Subcutaneous abdominal adipose tissue (tissue), 5 donors: Measurements from ENCODE around the gene LDB2.
"Not testable (repeated sequence)": the region's sequence is repeated elsewhere in the genome, so short reads cannot be mapped to it uniquely, and the experiment has no call there.

Experiments
- H3K27ac ChIP-seq: one replicate; pipeline ENCODE4 v1.7.0; 2013; ENCODE audit warnings: low read depth, mild to moderate bottlenecking, inconsistent platforms, low read length, moderate library complexity
- H3K27me3 ChIP-seq, 5 donors: one replicate each; pipeline ENCODE4 v1.7.0; 2013; ENCODE audit warnings: low read length in 5 of 5, inconsistent platforms in 1 of 5; ENCODE audit not compliant: control insufficient read depth in 5 of 5, insufficient read depth in 4 of 5
- H3K36me3 ChIP-seq, 5 donors: one replicate each; pipeline ENCODE4 v1.7.0; 2013; ENCODE audit warnings: low read length in 5 of 5; ENCODE audit not compliant: control insufficient read depth in 5 of 5, insufficient read depth in 5 of 5
- H3K4me1 ChIP-seq, 5 donors: one replicate each; pipeline ENCODE4 v1.7.0; 2013; ENCODE audit warnings: low read length in 5 of 5, mild to moderate bottlenecking in 3 of 5, moderate library complexity in 1 of 5; ENCODE audit not compliant: control insufficient read depth in 5 of 5, insufficient read depth in 5 of 5
- H3K4me3 ChIP-seq, 5 donors: one replicate each; pipeline ENCODE4 v1.7.0; 2013; ENCODE audit warnings: low read length in 5 of 5, low read depth in 1 of 5
- H3K9ac ChIP-seq, 5 donors: one replicate each; pipeline ENCODE4 v1.7.0; 2013; ENCODE audit warnings: low read length in 5 of 5, mild to moderate bottlenecking in 4 of 5, moderate library complexity in 3 of 5
- H3K9me3 ChIP-seq, 5 donors: one replicate each; pipeline ENCODE4 v1.7.0; 2013; ENCODE audit warnings: low read length in 5 of 5; ENCODE audit not compliant: control insufficient read depth in 5 of 5
- donor health status: healthy.
- donor health status: healthy.
- donor health status: healthy.
- donor health status: healthy.
- donor health status: healthy.

Gene LDB2

DNA sequence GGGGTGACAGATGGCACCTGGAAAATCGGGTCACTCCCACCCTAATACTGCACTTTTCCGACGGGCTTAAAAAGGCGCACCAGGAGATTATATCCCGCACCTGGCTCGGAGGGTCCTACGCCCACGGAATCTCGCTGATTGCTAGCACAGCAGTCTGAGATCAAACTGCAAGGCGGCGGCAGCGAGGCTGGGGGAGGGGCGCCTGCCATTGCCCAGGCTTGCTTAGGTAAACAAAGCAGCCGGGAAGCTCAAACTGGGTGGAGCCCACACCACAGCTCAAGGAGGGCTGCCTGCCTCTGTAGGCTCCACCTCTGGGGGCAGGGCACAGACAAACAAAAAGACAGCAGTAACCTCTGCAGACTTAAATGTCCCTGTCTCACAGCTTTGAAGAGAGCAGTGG, 341.1 kb downstream of the LDB2 start:
- H3K9ac ChIP-seq, H3K4me1 ChIP-seq, H3K27me3 ChIP-seq, H3K27ac ChIP-seq, H3K4me3 ChIP-seq, H3K9me3 ChIP-seq, H3K36me3 ChIP-seq: not testable (repeated sequence)

DNA sequence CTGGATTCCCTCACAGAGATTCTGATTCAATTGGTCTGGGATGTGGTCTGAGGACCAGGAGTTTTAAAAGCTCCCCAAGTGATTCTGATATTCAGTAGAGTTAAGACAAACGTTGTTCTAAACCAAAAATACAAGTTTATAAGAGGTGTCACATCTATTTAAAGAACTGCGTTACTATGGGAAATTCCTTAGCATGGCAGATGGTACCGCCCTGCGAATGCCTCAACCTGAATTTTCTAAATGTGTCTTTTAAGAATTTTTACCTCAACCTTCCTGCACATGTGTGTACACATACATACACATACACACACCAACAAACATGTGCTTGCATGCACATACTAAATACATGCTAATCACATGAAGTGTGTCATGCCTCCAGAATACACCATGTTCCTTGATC, 343.3 kb downstream of the LDB2 start:
- H3K9me3 ChIP-seq: no peaks in the 10 kb centered on the region
- H3K27ac ChIP-seq: no peak overlapping the region

DNA sequence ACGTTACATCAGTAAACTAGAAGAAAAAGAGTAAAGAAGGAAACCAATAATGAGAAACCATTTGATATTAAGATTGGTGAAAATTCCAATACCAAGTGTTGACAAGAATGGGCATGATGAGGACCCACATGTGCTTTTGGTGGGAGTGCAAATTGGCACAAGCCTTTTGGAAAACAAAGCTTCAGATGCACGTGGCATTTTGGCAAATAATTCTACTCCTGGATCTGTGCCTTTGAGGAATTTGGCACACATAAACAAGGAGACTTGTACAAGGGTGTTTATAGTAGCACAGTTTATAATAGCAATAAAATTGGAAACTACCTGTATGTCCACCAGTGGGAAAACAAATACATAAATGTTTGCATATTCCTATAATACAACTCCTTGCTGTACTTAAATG, 347.9 kb downstream of the LDB2 start:
- no peaks in the 10 kb centered on the region for H3K4me1 ChIP-seq
- no peaks in the 10 kb centered on the region for H3K36me3 ChIP-seq
- H3K4me3 ChIP-seq: no peak overlapping the region
- H3K27ac ChIP-seq: no peak overlapping the region
- H3K9ac ChIP-seq: no peak overlapping the region
- no peaks in the 10 kb centered on the region for H3K27me3 ChIP-seq
- no peaks in the 10 kb centered on the region for H3K9me3 ChIP-seq

More for the DNA sequence above, 343.3 kb downstream of the LDB2 start:
- Histone ChIP-seq H3K27me3 (no peaks in the 10 kb centered on the region), H3K4me1 (no peaks in the 10 kb centered on the region), H3K4me3 (no peak overlapping the region), H3K9ac (no peak overlapping the region), H3K36me3 (no peaks in the 10 kb centered on the region)

DNA sequence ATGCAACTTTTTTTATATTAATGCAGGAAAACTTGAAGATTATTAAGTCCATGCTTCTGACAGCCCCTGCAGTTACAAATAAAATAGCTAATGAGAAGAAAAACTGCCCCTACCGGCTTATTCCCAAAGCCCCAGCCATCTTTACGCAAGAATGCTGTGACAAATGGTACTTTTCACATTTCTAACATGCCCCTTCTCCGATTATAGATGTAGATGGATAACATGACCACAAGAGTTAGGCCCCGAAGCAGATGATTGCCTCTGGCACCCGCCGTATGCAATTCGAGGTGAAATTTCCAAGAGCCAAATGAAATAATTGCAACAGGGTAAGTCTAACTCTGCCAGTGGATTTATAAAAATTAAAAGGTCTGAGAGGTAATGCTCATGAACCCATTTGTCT, 352.8 kb downstream of the LDB2 start:
- Histone ChIP-seq H3K9ac (no peak overlapping the region), H3K4me3 (no peak overlapping the region), H3K36me3 (no peaks in the 10 kb centered on the region), H3K9me3 (no peaks in the 10 kb centered on the region), H3K4me1 (peaks cover 0 to 6% (median 0%) of the 10 kb centered on the region in 5 donors), H3K27me3 (no peaks in the 10 kb centered on the region), H3K27ac (no peak overlapping the region)

DNA sequence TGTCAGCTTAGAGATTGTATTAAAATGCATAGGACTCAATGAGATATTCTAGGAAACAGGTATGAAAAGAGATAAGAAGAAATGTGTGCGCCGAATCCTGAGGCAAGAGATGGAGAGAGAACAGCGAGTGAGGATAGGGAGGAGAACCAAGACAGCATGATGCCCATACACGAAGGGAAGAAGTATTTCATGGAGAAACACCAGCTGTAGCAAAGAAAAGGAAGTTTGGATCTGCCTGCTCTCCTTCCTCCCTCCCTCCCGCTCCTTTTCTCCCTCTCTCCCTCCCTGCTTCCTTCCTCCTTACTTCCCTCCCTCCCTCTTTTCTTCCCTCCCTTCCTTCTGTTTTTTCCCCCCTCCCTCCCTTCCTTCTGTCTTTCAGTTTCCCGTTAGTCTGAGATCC, 353.6 kb downstream of the LDB2 start:
- H3K9me3 ChIP-seq: no peaks in the 10 kb centered on the region
- H3K27ac ChIP-seq: no peak overlapping the region
- no peaks in the 10 kb centered on the region for H3K27me3 ChIP-seq
- H3K9ac ChIP-seq: no peak overlapping the region
- H3K4me1 ChIP-seq: peaks cover 0 to 6% (median 0%) of the 10 kb centered on the region in 5 donors
- no peaks in the 10 kb centered on the region for H3K36me3 ChIP-seq
- no peak overlapping the region for H3K4me3 ChIP-seq

DNA sequence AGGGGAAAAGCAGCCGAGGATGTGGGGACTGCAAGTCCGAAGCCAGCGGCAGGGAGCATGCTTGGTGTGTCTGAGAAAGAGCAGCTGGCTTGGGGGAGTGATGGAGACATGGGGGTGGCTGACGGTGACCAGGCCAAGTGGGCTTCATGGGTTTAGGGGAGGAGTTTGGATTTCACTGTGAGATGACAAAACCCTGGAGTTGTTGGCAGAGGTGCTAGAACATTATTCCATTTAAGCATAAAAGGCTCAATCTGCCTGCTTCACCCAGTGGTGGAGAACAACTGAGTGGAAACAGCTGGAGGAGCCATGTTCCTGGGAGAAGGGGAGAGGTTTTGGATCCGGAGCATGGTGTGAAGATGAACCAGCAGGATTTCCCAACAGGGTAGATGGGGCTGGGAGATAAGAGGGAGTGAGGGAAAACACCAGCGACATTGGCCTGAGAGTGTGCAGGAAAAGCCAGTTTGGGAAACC, 354.2 kb downstream of the LDB2 start:
- Histone ChIP-seq H3K27ac (no peak overlapping the region), H3K9ac (no peak overlapping the region), H3K4me1 (peaks cover 0 to 6% (median 0%) of the 10 kb centered on the region in 5 donors), H3K27me3 (no peaks in the 10 kb centered on the region), H3K4me3 (no peak overlapping the region), H3K9me3 (no peaks in the 10 kb centered on the region), H3K36me3 (no peaks in the 10 kb centered on the region)

DNA sequence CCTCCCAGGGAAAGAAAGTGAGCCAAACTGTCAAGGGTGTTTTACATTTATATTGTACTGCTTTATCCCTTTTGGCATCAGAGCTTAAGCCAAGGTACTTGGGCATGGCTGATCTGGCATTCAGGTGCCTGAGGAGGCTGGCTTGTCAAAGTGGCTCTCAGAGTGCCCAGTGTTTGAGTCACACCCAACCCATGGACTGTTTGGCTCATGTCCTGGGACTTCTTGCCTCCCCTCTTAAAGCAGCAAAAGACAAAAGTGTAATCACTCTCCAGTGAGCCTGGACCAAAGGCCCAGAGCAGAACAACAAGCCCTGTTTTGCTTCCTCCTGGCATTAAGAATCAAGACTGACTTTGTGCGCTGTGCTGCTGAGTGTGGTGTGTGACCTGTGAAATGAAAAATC, 360.5 kb downstream of the LDB2 start:
- no peaks in the 10 kb centered on the region for H3K27me3 ChIP-seq
- peaks cover 0 to 7% (median 0%) of the 10 kb centered on the region in 5 donors for H3K4me1 ChIP-seq
- no peak overlapping the region for H3K9ac ChIP-seq
- no peaks in the 10 kb centered on the region for H3K9me3 ChIP-seq
- H3K27ac ChIP-seq: no peak overlapping the region
- peaks cover 0 to 10% (median 0%) of the 10 kb centered on the region in 5 donors for H3K36me3 ChIP-seq
- no peak overlapping the region for H3K4me3 ChIP-seq

DNA sequence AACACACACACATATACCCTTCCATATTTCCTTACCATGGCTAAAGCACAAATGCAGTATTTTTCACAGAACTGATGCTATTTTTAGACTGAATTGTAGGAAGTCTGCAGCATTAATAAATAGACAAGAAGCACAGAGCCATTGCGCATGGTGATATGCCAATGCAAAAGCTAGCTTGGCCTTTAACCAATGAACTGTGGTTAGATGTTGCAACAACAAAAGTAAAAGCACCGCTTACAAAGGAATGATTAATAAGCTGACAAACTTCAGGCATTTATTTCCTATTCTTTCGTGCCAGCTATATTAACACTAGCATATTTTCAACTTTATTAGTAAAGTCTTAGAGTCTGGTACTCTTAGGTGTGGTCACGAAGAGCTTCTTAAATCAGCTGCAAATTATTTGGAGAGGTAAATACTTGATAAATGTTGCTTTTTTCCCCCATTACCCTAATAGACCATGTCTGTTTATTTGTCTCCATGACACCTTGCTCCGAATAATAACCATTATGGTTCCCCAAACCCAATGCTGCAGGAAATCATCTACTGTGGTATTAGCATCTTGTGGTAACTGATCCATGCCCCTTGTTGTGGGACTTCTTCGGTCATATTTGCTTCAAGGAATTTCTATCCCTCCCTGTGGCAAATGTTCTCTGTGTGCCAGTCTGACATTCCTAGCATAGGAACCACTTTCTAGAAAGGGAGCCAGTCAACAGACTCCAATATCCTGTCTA, 366.0 kb downstream of the LDB2 start:
- no peak overlapping the region for H3K4me3 ChIP-seq
- no peaks in the 10 kb centered on the region for H3K27me3 ChIP-seq
- no peaks in the 10 kb centered on the region for H3K9me3 ChIP-seq
- peaks cover 4 to 28% (median 12%) of the 10 kb centered on the region in 5 donors for H3K4me1 ChIP-seq
- H3K27ac ChIP-seq: no peak overlapping the region
- H3K9ac ChIP-seq: no peak overlapping the region
- peaks cover 0 to 10% (median 0%) of the 10 kb centered on the region in 5 donors for H3K36me3 ChIP-seq

DNA sequence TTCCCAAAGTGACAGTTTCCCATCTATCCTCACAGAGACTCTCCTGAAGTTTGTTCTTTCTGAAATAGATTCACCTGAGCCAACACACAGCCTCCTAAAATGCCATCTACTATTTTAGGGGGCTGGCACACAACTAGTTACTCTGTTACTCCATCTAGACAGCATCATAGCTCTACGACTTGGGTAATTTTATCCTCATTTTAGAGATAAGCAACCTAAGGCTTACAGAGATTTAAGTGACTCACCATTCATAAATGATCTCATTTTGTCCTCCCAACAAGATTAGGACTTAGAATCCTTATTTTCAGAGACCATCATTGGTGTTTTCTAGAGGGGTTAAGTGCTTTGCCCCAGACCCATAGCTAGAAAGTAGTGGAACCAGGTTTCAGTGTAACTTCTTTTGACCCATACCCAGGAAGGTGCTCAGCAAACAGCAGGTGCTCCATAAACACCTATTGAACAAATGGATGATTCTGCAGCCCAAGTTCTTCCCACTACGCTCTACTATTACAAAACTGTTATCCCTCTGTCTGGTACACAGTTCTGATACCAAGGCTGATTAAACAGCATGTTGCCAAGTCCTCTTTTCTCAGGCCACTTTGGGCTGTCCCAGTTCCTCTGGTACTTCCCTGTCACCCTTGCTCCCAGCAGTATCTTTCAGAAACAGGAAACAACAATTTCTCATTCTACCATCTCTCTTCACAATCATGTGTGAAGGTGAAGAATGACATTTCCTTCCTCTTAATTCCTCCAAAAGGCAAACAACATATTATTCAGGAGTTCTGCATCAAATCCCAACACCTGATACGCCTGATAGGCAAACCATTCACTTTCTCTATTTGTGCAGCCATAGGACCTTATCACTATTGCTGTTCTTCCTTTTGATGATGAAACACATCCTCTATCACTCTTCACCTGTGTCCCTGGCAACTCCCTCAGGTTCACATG, 367.5 kb downstream of the LDB2 start:
- Histone ChIP-seq H3K27ac (no peak overlapping the region), H3K27me3 (no peaks in the 10 kb centered on the region), H3K9me3 (no peaks in the 10 kb centered on the region), H3K4me1 (peaks cover 4 to 28% (median 12%) of the 10 kb centered on the region in 5 donors), H3K36me3 (peaks cover 0 to 3% (median 0%) of the 10 kb centered on the region in 5 donors), H3K4me3 (no peak overlapping the region), H3K9ac (no peak overlapping the region)
